HL-60 (cell line): ENCODE measurements around the gene MAP2K5.

Experiments
- DNase-seq, 2 experiments: peaks; one replicate each; pipeline ENCODE4 v3.0.0-alpha.2; 2010 to 2020; ENCODE audit warnings: low read depth in 1 of 2, low spot score in 1 of 2
- H3K27ac ChIP-seq: fragments of 250-450 bp; sonication (Bioruptor Pico); replicated peaks from 2 replicates; pipeline ENCODE4 v1.5.1; 2020; ENCODE audit warnings: mild to moderate bottlenecking, moderate library complexity
- H3K27me3 ChIP-seq: fragments of 250-450 bp; sonication (Bioruptor Pico); 2 replicates; pipeline ENCODE4 v1.5.1; 2021; ENCODE audit warnings: mild to moderate bottlenecking, moderate library complexity; ENCODE audit not compliant: insufficient read depth, poor library complexity, severe bottlenecking
- H3K4me3 ChIP-seq: replicated peaks from 2 replicates; pipeline ENCODE4 v1.5.1; 2011; ENCODE audit warnings: mild to moderate bottlenecking, control low read depth, low read length; ENCODE audit not compliant: insufficient read depth
- CTCF ChIP-seq: IDR thresholded peaks from one replicate; pipeline ENCODE4 v1.5.1; 2011; ENCODE audit warnings: low read length, control low read depth, inconsistent platforms; ENCODE audit not compliant: insufficient read depth
- GABPA ChIP-seq: IDR thresholded peaks from 2 replicates; pipeline ENCODE4 v1.6.1; 2012; ENCODE audit warnings: low read depth
- POLR2AphosphoS5 ChIP-seq: IDR thresholded peaks from 2 replicates; pipeline ENCODE4 v1.6.1; 2012; ENCODE audit warnings: low read depth
- SPI1 ChIP-seq: IDR thresholded peaks from 2 replicates; pipeline ENCODE4 v1.6.1; 2012; ENCODE audit warnings: low read depth, mild to moderate bottlenecking, borderline replicate concordance
- TF ChIP-seq, protein P1 (sequence below): IDR thresholded peaks from 2 replicates; pipeline ENCODE4 v1.6.1; 2012; ENCODE audit warnings: low read depth; ENCODE audit not compliant: insufficient replicate concordance

The MAP2K5 gene

GRCh38 chr15:67741308-67741707 is 198.8 kb downstream of the MAP2K5 start:
- no peak overlapping the region; the same call in 1 of the 2 replicates for H3K27ac ChIP-seq
- peak; percentile 51 to 57 for DNase-seq
- H3K4me3 ChIP-seq, result no peak overlapping the region
- H3K27me3 ChIP-seq, result no peaks in the 10 kb centered on the region
- TF ChIP-seq, protein P1, sequence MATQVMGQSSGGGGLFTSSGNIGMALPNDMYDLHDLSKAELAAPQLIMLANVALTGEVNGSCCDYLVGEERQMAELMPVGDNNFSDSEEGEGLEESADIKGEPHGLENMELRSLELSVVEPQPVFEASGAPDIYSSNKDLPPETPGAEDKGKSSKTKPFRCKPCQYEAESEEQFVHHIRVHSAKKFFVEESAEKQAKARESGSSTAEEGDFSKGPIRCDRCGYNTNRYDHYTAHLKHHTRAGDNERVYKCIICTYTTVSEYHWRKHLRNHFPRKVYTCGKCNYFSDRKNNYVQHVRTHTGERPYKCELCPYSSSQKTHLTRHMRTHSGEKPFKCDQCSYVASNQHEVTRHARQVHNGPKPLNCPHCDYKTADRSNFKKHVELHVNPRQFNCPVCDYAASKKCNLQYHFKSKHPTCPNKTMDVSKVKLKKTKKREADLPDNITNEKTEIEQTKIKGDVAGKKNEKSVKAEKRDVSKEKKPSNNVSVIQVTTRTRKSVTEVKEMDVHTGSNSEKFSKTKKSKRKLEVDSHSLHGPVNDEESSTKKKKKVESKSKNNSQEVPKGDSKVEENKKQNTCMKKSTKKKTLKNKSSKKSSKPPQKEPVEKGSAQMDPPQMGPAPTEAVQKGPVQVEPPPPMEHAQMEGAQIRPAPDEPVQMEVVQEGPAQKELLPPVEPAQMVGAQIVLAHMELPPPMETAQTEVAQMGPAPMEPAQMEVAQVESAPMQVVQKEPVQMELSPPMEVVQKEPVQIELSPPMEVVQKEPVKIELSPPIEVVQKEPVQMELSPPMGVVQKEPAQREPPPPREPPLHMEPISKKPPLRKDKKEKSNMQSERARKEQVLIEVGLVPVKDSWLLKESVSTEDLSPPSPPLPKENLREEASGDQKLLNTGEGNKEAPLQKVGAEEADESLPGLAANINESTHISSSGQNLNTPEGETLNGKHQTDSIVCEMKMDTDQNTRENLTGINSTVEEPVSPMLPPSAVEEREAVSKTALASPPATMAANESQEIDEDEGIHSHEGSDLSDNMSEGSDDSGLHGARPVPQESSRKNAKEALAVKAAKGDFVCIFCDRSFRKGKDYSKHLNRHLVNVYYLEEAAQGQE, result no peak
- peak; percentile 61; the same call in 1 of the 2 replicates for TF ChIP-seq SPI1

GRCh38 chr15:67743558-67743957 is 201.1 kb downstream of the MAP2K5 start:
- Histone ChIP-seq H3K4me3 (no peak overlapping the region), H3K27me3 (no peaks in the 10 kb centered on the region), H3K27ac (no peak overlapping the region)
- DNase-seq, result no peak
- TF ChIP-seq, protein P1, result no peak

GRCh38 chr15:67744331-67745072 is 202.0 kb downstream of the MAP2K5 start:
- TF ChIP-seq, protein P1, result no peak
- TF ChIP-seq CTCF, result no peak
- TF ChIP-seq SPI1, result no peak
- TF ChIP-seq GABPA, result no peak
- TF ChIP-seq POLR2AphosphoS5, result no peak
- H3K27me3 ChIP-seq, result no peaks in the 10 kb centered on the region
- DNase-seq, result no peak
- no peak overlapping the region for H3K4me3 ChIP-seq
- peak overlapping the region; percentile 30; the same call in 1 of the 2 replicates for H3K27ac ChIP-seq

GRCh38 chr15:67745073-67746006 is 202.8 kb downstream of the MAP2K5 start:
- Histone ChIP-seq H3K4me3 (no peak overlapping the region), H3K27ac (peak overlapping the region; percentile 52; the same call in 1 of the 2 replicates), H3K27me3 (no peaks in the 10 kb centered on the region)
- no peak for TF ChIP-seq POLR2AphosphoS5
- no peak for TF ChIP-seq SPI1
- no peak for TF ChIP-seq GABPA
- TF ChIP-seq CTCF, result no peak
- TF ChIP-seq, protein P1, result no peak
- DNase-seq, result peak in 1 of 2 experiments; percentile 44
